Measurements from ENCODE around the gene POU3F1. TPM values are rescaled to one million over a fixed set of nuclear protein-coding genes. Genes with fewer than 3 reads are reported as not detected.

POU3F1 gene
- total RNA-seq, 4 donors from 2014 or later = not detected

- Histone ChIP-seq H3K4me1 (no peaks in the 10 kb centered on the region), H3K9me3 (no peaks in the 10 kb centered on the region), H3K36me3 (no peaks in the 10 kb centered on the region), H3K4me3 (no peak overlapping the region), H3K27ac (no peak overlapping the region), H3K27me3 (no peaks in the 10 kb centered on the region)
- no peak for TF ChIP-seq POLR2A (IDR thresholded peaks at IDR 0.05)
- no peak for TF ChIP-seq CTCF (IDR thresholded peaks at IDR 0.05)
- no peak for DNase-seq
Observed at GRCh38 chr1:38079019-38079418, 32.4 kb upstream of the POU3F1 start.

- no peak for TF ChIP-seq CTCF (IDR thresholded peaks at IDR 0.05)
- TF ChIP-seq POLR2A (IDR thresholded peaks at IDR 0.05) = no peak
- Histone ChIP-seq H3K27ac (no peak overlapping the region), H3K27me3 (no peaks in the 10 kb centered on the region), H3K4me1 (no peaks in the 10 kb centered on the region), H3K4me3 (no peak overlapping the region), H3K9me3 (no peaks in the 10 kb centered on the region), H3K36me3 (no peaks in the 10 kb centered on the region)
- no peak for DNase-seq
Observed at GRCh38 chr1:38077523-38078147, 31.0 kb upstream of the POU3F1 start.

DNA sequence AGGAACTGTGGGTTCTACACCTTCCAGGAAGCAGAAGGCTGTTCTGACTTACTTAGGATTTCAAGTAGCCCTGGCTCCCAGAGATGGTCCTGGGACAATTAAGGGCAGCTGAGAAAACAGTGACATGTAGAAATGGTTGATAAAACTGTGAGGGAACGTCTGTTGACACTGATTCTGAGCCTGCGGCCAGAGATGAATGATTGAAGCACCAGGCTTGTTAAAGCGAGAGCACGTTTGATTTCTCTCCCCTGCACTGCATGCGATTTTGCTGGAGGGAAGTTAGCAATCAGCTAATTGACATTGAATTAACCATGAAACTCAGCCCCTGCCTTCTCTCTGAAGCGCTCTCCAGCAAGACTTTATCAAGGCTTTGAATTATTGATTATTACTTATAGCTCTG is 29.9 kb upstream of the POU3F1 start:
- no peak for TF ChIP-seq POLR2A (IDR thresholded peaks at IDR 0.05)
- no peak for TF ChIP-seq CTCF (IDR thresholded peaks at IDR 0.05)
- Histone ChIP-seq H3K36me3 (no peaks in the 10 kb centered on the region), H3K9me3 (no peaks in the 10 kb centered on the region), H3K4me1 (no peaks in the 10 kb centered on the region), H3K27ac (no peak overlapping the region), H3K27me3 (no peaks in the 10 kb centered on the region), H3K4me3 (no peak overlapping the region)
- no peak for DNase-seq

GRCh38 chr1:38076038-38076437 is 29.4 kb upstream of the POU3F1 start:
- no peak for DNase-seq
- H3K27me3 ChIP-seq = no peaks in the 10 kb centered on the region
- no peak overlapping the region for H3K27ac ChIP-seq
- H3K36me3 ChIP-seq = no peaks in the 10 kb centered on the region
- H3K9me3 ChIP-seq = no peaks in the 10 kb centered on the region
- H3K4me1 ChIP-seq = no peaks in the 10 kb centered on the region
- TF ChIP-seq CTCF (IDR thresholded peaks at IDR 0.05) (no peak), POLR2A (IDR thresholded peaks at IDR 0.05) (no peak)
- H3K4me3 ChIP-seq = no peak overlapping the region

- TF ChIP-seq CTCF (IDR thresholded peaks at IDR 0.05) (no peak), POLR2A (IDR thresholded peaks at IDR 0.05) (no peak)
- no peak overlapping the region for H3K4me3 ChIP-seq
- H3K27ac ChIP-seq = no peak overlapping the region
- no peak for DNase-seq
- H3K27me3 ChIP-seq = no peaks in the 10 kb centered on the region
- no peaks in the 10 kb centered on the region for H3K36me3 ChIP-seq
- no peaks in the 10 kb centered on the region for H3K9me3 ChIP-seq
- H3K4me1 ChIP-seq = no peaks in the 10 kb centered on the region
Observed at GRCh38 chr1:38075191-38075590, 28.6 kb upstream of the POU3F1 start.

DNA sequence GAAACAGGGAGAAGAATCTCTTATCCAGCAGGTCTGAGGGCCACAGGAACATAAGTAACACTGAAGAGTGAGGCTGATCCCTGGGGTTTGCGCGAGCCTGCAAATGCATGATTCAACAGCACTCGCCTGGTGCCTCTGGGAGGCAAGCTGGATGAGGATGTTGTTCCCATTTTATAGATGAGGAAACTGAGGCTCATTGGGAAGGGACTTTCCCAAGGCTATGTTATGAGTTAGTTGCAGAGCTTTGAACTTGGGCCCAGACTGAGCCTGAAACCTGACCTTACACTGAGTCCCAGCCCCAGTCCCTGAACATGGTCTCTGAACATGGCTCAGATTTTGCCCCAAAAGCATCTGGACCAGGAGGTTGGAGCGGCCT is 27.7 kb upstream of the POU3F1 start:
- TF ChIP-seq POLR2A (IDR thresholded peaks at IDR 0.05) (no peak), CTCF (IDR thresholded peaks at IDR 0.05) (no peak)
- no peaks in the 10 kb centered on the region for H3K27me3 ChIP-seq
- no peak overlapping the region for H3K27ac ChIP-seq
- no peaks in the 10 kb centered on the region for H3K36me3 ChIP-seq
- H3K4me3 ChIP-seq = no peak overlapping the region
- H3K4me1 ChIP-seq = no peaks in the 10 kb centered on the region
- no peak for DNase-seq
- no peaks in the 10 kb centered on the region for H3K9me3 ChIP-seq

Data from Peyer's patch (tissue), 4 donors.